ENCODE data around the gene EBF4. TPM values are rescaled to one million over a fixed set of nuclear protein-coding genes. Genes with fewer than 3 reads are reported as not detected.

The EBF4 gene
- total RNA-seq, 1 donor: 2.6 TPM

DNA sequence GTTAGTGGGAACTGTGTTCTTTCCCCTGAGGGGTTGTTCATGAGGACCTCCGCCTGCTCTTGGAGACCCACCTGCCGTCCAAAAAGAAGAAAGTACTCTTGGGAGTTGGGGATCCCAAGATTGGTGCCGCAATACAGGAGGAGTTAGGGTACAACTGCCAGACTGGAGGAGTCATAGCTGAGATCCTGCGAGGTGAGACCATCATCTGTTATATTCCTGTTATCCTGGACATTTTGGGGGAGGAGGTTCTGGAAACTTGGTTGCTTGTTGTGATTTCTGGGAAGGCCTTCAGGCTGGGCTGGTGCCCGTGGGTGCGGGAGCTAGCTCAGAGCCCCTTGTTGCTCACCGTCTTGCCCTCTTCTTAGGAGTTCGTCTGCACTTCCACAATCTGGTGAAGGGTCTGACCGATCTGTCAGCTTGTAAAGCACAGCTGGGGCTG is 38.2 kb upstream of the EBF4 start:
- no peak for DNase-seq (ENCODE audit: low read depth)
- H3K4me3 ChIP-seq (ENCODE audit: low read depth, low read length): peak overlapping the region; percentile 86
- TF ChIP-seq, protein P1, sequence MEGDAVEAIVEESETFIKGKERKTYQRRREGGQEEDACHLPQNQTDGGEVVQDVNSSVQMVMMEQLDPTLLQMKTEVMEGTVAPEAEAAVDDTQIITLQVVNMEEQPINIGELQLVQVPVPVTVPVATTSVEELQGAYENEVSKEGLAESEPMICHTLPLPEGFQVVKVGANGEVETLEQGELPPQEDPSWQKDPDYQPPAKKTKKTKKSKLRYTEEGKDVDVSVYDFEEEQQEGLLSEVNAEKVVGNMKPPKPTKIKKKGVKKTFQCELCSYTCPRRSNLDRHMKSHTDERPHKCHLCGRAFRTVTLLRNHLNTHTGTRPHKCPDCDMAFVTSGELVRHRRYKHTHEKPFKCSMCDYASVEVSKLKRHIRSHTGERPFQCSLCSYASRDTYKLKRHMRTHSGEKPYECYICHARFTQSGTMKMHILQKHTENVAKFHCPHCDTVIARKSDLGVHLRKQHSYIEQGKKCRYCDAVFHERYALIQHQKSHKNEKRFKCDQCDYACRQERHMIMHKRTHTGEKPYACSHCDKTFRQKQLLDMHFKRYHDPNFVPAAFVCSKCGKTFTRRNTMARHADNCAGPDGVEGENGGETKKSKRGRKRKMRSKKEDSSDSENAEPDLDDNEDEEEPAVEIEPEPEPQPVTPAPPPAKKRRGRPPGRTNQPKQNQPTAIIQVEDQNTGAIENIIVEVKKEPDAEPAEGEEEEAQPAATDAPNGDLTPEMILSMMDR (IDR thresholded peaks at IDR 0.05; ENCODE audit: insufficient read depth, low read depth, low read length): no peak

DNA sequence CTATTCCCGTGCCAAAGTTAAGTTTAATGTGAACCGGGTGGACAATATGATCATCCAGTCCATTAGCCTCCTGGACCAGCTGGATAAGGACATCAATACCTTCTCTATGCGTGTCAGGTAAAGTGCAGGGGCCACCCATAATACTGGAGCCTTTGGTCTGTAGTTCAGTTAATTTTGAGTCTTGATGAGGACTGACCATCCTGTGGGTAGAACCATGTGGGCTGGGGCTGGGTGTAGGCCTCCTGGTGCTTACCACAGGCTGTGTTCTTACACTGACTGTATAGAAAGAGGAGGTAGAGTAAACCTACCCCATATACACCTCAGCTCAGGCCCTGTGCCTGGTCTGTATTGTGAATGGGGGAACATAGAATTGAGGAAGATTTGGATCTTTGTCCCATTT is 37.7 kb upstream of the EBF4 start:
- TF ChIP-seq, protein P1 (IDR thresholded peaks at IDR 0.05; ENCODE audit: insufficient read depth, low read depth, low read length): no peak
- DNase-seq (ENCODE audit: low read depth): no peak
- no peak overlapping the region for H3K4me3 ChIP-seq (ENCODE audit: low read depth, low read length)

DNA sequence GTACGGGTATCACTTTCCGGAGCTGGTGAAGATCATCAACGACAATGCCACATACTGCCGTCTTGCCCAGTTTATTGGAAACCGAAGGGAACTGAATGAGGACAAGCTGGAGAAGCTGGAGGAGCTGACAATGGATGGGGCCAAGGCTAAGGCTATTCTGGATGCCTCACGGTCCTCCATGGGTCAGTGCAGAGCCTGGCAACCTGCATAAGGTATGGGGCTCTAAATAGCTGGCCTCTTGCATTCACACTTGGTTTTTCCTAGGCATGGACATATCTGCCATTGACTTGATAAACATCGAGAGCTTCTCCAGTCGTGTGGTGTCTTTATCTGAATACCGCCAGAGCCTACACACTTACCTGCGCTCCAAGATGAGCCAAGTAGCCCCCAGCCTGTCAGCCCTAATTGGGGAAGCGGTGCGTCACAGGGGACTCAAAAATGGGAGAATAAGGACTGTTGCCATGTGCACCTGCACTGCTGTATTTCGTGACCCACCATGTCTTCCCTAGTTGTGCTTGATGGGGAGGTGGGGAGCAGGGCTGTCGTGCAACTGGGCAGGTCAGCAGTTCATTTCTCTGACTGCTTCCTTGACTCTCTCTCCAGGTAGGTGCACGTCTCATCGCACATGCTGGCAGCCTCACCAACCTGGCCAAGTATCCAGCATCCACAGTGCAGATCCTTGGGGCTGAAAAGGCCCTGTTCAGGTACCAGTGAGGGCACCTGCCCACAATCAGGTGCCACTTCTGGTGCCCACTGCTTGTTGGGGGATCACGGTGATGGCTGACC is 37.1 kb upstream of the EBF4 start:
- no peak for DNase-seq (ENCODE audit: low read depth)
- H3K4me3 ChIP-seq (ENCODE audit: low read depth, low read length): no peak overlapping the region
- TF ChIP-seq, protein P1 (IDR thresholded peaks at IDR 0.05; ENCODE audit: insufficient read depth, low read depth, low read length): no peak

GRCh38 chr20:2656471-2657117 is 36.0 kb upstream of the EBF4 start:
- TF ChIP-seq, protein P1 (IDR thresholded peaks at IDR 0.05; ENCODE audit: insufficient read depth, low read depth, low read length): no peak
- no peak for DNase-seq (ENCODE audit: low read depth)

DNA sequence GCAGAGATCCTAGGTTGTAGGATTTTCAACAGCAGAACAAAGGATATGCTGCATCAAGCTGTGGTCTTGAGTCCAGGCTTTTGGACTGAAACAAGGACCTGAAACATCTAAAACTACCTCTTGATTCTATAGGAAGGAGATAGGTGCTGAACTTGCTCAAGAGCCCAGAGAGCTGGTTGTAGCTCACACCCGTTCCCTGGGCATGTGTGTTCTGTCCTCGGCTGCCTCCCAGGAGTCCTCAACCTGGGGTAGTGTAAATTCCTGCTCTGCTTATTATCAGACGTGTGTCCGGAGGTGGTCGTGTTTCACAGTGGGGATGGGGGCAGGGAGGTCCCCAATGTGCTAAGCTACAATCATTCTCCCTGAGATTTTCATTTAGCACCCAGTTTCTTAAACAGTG is 35.3 kb upstream of the EBF4 start:
- DNase-seq (ENCODE audit: low read depth): no peak
- TF ChIP-seq, protein P1 (IDR thresholded peaks at IDR 0.05; ENCODE audit: insufficient read depth, low read depth, low read length): no peak
- H3K4me3 ChIP-seq (ENCODE audit: low read depth, low read length): no peak overlapping the region

More at GRCh38 chr20:2656471-2657117, 36.0 kb upstream of the EBF4 start:
- H3K4me3 ChIP-seq (ENCODE audit: low read depth, low read length): no peak overlapping the region

DNA sequence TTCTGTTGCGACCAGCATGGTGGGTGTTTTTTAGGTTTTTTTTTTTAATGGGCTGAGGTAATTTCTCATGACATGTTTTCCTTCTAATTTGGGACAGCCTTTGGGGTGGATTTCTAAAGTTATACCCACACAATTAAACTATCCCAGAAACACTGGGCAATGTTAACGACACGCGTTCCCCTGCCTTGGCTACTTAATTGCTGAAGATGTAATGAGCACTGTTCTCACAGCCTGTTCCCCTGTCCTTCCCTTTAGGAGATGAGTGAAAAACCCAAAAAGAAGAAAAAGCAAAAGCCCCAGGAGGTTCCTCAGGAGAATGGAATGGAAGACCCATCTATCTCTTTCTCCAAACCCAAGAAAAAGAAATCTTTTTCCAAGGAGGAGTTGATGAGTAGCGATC is 34.9 kb upstream of the EBF4 start:
- TF ChIP-seq, protein P1 (IDR thresholded peaks at IDR 0.05; ENCODE audit: insufficient read depth, low read depth, low read length): no peak
- DNase-seq (ENCODE audit: low read depth): no peak

More for the DNA sequence above, 34.9 kb upstream of the EBF4 start:
- no peak overlapping the region for H3K4me3 ChIP-seq (ENCODE audit: low read depth, low read length)
